HG03139 (cell line): ENCODE data around the gene APBA1.
"Not testable (repeated sequence)": the region's sequence is repeated elsewhere in the genome, so short reads cannot be mapped to it uniquely, and the experiment has no call there.

Source experiments
- ATAC-seq: cut with Tn5 transposase; IDR thresholded peaks from one replicate; pipeline ENCODE4 v1.9.1; 2021; ENCODE audit not compliant: unreplicated experiment

Gene APBA1

DNA sequence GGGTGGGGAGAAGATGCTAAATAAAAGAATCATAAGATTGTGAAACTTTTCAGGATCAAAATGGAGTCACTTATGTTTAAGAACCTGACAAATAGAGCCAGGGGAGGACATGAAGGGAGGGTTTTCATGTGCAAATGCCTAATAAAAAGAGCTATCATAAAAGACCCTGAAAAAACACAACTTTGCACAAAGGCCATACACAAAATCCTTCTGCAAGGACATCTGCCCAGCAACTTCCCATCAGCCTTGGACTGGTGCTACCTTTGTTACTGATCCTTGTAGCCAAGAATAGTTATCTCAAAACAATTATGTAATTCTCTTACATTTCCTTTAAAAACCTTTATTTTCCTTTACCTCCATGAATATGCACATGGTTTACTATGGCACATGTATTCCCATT lies 63.0 kb downstream of the APBA1 start:
- no peak for ATAC-seq

DNA sequence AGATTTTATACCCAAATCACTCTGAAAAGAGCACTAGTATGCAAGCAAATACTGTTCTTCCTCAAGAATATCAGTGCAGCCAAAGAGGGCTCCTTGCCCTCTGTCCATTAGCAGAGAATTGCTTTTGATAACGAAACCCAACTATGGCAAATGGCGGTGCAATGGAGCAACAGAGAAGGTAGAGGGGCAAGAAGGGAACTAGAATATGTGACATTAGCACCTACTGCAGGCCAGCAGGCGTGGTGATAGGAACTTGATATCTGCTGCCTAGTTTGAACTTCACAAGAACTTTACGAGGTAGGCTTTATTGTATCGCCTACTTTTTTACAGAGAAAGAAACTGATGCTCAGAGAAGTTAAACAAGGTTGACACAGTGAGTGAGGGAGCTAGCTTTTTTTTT lies 66.1 kb downstream of the APBA1 start:
- no peak for ATAC-seq

DNA sequence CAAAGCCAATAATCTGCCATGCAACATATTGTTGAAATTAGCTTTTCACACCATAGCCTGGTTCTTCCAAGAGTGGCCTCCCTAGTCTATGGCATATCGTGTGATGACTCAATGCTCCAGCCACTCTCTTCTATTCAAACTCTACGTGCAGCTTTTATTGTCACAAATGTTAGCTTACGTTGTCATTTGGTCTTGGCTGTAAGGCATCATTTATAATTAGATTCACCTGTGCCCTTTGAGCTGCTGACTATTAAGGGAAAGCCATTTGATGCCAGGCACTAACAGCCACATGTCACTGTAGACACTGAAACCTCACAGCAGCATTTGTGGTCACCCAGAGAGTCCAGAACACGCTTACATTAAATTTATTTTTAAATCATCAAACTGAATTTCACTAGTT lies 66.8 kb downstream of the APBA1 start:
- no peak for ATAC-seq

DNA sequence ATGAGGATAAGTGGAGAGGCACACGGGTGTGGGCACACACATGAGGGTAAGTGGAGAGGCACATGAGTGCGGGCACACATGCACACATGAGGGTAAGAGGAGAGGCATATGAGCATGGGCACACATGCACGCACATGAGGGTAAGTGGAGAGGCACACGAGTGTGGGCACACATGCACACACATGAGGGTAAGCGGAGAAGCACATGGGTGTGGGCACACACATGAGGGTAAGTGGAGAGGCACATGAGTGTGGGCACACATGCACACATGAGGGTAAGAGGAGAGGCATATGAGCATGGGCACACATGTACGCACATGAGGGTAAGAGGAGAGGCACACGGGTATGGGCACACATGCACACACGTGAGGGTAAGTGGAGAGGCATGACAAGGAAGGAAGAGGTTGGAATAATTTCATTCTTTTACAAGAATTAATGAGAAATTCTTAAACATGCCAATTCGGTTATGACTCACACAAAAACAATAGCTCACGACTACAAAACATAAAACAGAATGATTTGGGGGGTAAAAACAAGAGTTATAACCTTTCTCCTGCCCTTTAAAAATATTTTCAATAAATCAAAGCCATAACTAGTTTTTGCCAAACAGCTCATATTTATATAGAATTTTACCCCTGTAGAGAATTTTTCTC lies 67.5 kb downstream of the APBA1 start:
- no peak for ATAC-seq

DNA sequence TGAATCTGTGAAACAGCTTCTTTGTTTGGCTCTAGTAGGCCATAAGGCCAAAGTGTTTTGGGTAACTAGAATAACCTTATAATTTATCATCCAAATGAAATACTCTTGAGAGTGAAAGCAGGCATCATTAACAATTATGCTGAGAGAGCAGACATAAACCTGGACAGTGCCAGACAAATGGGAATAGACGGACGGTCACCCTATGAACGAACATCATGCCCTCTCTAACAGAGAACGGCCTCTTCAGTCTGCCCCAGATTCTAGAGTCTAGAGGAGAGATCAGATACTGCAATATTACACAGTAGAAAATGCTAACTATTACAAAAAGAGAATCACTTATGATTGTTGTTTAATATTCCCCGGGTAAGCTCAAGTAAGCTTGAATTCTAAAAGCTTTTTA lies 68.5 kb downstream of the APBA1 start:
- ATAC-seq = no peak

DNA sequence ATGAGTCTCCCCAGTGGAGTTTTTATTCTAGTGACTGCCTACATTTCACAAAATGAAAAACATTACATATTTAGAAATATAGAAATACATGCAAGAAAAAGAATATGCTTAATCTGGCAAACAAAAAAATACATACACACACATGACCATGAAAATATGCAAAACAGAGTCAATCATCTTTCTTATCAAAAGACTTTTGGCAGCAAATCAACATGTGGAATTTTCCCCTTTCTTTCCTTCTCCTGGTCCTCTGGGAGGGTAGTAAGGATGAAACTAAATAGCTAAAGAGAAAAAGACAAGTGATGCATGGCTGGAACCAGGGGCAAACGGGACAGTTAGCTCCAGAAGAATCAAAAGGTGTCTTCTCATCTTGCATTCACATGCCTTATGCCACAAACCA lies 69.4 kb downstream of the APBA1 start:
- no peak for ATAC-seq

DNA sequence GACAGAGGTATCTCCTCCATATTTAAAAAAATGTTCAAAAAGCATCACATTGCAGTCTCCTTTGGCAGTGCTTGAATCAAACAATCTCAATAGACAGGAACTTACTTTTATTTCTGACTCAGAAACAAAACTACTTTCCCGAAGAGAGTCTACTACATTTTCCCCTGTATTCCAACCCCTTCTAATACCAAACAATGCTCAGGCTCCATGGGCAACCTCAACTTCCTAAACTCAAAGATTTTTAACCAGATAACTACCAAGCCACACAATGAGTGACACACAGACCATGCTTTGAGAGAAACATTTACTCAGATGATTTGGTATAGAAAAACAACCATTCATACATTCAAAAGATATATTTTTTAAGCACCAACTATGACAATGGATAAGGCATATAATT lies 70.5 kb downstream of the APBA1 start:
- no peak for ATAC-seq

DNA sequence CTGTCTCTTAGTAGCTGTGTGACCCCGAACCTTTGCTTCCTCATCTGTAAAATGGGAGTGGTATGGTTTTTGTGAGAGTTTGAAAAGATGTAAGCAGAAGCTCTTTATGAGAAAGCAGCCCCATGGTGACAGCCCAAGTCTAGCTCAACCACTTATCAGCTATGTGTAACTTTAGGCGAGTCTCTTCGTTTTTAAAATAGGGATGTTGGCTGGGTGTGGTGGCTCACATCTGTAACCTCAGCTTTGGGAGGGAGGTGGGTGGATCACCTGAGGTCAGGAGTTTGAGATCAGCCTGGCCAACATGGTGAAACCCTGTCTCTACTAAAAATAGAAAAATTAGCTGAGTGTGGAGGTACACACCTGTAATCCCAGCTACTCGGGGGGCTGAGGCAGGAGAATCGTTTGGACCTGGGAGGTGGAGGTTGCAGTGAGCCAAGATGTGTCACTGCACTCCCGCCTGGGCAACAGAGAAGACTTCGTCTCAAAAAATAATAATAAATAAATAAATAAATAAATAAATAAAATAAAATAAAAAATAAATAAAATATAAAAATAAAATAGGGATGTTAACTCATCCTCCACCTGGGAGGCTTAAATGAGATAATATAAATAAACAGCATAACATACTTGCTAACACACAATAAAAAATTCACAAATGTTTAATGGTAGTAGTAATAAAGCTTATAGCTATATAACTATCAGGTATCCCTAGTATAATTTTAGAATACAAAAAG lies 71.7 kb downstream of the APBA1 start:
- ATAC-seq = no peak

DNA sequence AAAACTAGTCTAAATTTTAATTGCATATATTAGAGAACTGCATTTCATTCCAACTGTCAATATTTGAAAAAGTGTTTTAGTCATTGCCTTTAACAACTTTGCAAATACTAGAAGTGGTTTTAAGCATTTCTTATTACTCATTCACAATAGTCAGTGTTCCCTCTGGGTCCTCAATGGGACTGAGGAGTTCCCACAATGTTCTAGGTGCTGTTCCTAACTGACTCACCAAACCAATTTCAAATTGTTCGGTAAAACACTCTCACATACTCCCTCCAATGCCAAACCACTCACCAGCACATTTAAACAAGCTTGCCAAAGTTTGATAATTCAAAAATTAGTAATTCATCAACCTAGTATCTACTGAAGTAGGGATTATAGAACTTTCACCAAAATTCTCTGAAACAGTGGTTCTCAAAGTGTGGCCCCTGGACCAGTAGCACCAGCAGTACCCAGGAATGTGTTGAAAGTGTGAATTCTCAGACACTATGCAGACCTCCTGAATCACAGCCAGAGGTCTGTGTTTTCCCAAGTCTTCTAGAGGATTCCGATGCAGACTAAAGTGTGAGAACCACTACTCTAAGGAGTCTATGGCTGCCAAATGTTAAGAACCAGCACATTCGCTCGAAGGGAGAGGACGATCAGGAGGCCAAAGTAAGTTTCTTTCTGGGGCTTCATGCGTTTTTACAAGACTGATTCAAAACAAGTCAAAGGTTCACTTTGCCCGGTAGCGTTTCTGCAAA lies 72.8 kb downstream of the APBA1 start:
- ATAC-seq = no peak

DNA sequence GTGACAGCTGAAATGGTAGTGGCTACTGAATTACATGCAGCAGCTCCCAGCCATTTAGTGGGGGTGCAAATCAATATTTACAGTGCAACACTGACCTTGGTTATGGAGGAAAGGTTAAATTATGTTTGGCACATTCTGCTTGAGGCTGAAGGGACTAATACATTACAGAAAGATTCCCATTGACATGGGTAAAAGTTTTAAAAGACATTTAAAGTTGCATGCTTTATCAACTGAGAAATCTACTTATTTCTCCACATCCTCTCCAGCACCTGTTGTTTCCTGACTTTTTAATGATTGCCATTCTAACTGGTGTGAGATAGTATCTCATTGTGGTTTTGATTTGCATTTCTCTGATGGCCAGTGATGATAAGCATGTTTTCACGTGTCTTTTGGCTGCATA lies 75.3 kb downstream of the APBA1 start:
- not testable (repeated sequence) for ATAC-seq

DNA sequence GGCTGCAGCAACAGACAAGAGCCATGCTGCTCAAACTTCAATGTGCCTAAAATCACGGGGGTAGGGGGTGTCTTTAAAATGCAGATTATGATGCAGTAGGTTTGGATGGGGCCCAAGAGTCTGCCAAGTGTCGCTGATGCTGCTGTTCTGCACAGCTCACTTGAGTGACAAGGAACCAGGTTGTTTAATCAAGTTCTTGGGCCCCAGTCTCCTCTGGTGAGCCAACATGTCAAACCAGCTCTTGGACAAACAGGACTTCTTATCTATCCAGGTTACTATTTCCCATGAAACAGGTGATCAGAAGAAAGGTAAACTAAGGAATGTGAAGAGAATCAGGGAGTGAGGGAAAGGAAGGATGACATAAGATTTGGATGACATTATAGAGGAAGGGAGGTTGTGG lies 78.0 kb downstream of the APBA1 start:
- ATAC-seq = no peak

DNA sequence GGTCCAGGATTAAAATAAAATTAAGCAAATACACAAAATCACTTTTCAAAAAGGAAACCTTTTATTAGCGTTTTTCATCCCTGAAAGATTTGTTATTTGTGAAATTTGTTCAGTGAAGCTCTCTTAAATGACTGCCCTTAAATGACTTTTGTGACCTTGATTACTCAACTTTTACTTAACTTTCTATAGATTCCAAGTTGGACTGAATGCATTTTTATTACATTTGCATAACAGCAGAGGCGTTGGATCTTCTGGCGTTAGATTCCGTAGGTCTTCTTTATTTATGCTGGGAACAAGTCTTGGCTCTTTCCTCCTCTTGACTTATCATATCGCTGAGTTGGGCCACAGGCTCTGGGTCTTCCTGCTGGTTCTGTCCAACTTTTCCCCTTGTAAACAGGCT lies 78.4 kb downstream of the APBA1 start:
- no peak for ATAC-seq

DNA sequence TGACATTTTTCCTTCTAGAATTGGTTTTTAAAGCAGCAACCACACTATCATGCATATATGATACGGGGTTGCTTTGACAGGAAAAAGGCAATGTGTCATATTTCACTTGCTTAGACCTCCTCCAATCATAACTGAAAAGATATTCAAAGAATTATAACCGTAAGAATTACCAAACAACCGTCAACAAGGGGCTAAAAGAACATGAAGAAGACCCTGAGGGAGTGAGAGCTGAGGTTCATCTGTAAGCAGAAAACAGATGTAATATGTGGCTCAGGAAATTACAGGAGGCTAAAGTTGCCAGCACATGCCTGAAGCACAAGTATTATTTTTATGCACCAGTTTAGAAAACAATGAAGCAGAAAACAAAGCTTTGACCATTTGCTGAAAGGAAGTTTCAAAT lies 78.9 kb downstream of the APBA1 start:
- ATAC-seq = no peak

DNA sequence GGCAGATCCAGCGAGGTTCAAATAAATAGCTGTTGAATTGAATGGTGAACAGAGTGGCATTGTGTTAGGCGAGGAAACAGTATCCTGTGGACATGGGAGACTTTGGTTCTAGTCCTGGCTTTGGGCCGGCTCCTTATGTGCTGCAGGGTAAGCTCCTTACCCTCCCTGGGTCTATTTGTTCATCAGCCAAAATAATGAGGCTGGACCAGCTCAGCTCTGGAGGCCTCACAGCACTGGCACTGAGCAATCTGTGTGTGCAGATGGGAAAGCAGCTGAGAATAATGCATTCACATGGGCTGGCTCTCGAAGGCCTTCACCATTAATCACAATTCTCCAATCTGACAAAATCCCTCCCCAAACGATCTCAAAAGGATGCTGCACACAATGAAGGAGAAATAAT lies 81.9 kb downstream of the APBA1 start:
- ATAC-seq = no peak

DNA sequence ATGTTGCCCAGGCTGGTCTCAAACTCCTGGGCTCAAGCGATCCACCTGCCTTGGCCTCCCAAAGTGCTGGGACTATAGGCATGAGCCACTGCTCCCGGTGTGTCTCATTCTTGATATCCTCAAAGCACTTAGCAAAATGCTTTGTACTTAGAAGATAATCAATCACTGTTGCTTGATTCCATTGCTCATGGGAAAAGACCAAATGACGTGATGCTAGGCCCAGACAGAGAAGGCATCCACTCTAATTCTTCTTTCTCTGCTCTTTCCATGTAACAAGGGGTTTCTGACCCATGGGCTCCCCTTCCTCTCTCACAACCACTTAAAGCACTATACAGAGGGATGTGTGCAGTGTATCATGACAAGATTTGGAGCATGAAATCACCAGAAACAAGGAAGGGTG lies 83.0 kb downstream of the APBA1 start:
- ATAC-seq = no peak

DNA sequence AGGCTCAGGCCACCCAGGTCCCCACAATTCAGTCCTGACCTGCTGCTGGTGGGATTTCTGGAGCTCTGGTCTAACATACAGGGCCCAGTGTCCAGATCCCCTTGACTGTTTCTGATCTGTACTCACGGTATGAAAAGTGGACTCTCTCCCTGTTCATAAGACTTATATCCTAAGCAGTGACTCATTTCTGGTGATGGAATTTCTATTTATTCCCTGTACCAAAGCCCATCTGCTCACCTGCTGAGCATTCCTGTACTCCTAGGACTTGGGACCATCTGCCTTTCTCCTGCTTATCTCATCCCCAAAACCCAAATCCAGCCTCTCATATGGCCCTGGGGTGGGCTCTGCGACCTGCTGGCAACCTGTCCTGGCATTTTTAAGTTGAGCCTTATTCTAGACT lies 86.6 kb downstream of the APBA1 start:
- ATAC-seq = no peak

DNA sequence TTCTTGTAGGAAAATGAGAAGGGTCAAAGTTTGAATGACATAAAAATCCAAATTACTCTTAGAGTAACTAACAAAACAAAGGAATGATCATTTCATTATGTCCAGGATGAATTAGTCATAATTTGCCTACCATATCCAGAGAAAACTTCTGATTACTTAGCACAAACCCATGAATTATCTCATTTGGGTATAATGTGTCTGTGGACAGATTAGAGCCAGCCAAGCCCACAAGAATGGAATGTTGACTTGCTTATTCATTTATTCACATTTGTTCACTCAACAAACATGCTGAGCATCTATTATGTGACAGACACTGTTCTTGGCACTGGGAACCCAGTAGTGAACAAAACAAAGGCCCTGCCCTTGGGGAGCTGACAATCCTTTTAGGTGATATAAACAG lies 87.4 kb downstream of the APBA1 start:
- ATAC-seq = no peak

DNA sequence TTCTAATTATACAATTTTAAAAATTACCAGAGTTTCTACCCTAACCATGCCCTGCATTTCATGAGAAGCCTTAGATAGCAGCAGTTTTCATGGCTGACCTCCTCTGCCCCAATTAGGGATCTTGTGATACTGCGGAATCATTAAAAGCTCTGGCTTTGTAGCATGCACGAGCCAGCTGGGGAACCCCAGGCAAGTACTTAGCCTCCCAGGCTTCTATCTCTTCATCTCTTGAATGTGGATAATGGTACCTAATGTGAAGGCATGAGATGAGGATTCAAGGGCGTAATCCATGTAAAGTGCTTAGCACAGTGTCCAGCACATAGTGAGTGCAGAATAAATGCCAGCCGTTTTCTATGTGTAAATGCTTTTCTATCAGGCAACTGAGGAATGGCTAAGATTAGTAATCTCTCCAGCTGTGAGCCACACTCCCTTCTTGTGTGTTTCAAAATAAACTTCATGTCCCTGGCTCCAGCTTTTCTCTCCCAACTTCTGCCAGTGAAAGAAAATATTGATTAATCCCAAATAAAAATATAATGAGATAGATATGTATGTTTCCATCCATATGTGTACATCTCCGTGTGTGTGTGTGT lies 88.4 kb downstream of the APBA1 start:
- no peak for ATAC-seq

DNA sequence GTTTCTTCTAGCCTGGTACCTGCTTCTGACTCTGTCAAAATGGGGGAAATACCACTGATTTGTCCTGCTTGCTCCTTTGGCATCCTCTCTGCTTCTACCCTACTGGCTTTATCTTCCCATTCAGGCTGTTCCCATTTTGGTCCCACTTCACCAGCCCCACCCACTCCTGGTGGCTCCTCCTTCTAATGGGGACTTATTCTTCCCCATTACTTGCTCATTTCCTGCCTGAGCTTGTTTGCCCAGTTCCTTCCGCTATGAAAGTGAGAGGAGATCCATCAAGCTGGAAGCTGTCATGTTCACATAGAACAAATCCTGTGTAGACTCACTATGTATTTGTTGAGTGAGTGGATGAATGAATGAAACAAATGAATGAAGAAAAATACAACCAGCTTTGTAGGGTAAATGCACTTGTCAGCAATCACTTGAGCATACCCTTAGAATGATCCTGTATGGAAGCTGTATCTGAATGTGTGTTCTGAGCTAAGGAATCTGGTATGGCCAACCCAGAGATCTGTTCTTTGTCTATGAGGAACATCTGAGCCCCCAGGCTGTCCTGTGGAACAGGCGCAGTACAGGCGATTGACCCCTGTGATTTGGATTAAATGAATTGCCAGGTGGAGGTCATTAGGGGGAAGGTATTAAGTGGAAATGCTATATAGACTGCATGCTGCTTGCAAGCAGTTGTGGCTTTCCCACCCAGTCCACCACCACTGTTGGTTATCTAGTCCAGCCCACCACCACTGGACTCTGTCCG lies 89.5 kb downstream of the APBA1 start:
- ATAC-seq = no peak

DNA sequence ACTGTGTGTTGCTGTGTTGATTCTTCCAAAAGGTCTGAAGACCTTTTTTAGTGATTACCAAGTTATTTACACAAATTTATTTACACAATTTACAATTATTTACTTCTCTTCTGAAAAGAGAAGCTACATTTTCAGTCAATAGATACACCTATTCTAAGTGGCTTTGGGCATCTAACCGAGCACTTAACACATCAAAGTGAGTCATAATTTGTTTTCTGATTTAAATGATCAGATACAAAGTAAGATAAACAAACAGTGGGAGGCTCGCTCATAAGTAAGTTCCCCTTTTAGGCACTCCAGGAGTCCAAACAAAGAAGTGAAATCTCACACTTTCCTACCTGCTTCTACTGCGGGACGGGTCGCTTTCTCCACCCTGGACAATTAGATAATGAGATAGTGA lies 90.2 kb downstream of the APBA1 start:
- no peak for ATAC-seq

DNA sequence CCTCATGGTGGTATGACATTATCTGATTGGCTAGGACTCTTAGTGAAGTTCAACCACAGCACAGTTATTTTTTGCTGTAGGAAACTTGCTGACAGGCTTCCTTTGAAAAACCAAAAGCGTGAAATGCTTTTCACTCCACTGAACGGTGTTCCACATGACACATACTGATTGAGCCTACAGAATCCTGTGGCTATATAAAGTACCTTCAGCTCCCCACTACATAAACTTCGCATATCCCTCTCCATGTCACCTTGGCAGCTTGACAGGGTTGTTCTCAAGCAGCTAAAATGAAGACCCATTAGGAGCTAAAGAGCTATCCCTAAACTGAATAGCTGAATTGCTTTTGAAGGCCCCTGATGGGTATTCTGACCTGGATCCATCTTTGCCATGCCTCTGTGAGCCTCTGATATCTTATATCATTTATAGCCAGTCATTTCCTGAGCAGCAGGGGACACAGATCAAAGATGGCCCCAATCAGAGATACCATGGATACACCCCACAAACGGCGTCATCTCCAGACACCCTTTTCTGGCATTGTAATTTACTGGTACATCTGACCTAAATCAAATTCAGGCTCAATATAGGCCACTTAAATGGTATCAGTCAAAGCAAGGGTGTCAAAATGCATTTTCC lies 91.5 kb downstream of the APBA1 start:
- no peak for ATAC-seq
